Nucleus accumbens (tissue), 56 donors: ENCODE data around the gene AGPAT2.
"Not testable (repeated sequence)": the region's sequence is repeated elsewhere in the genome, so short reads cannot be mapped to it uniquely, and the experiment has no call there.

ENCODE experiments used
- DNase-seq, 56 donors: peaks; one replicate each; lab custom pipeline; 2025; lab: John Stamatoyannopoulos, UW

The AGPAT2 gene

GRCh38 chr9:136705564-136705963 lies 18.3 kb upstream of the AGPAT2 start:
- no peak for DNase-seq

DNA sequence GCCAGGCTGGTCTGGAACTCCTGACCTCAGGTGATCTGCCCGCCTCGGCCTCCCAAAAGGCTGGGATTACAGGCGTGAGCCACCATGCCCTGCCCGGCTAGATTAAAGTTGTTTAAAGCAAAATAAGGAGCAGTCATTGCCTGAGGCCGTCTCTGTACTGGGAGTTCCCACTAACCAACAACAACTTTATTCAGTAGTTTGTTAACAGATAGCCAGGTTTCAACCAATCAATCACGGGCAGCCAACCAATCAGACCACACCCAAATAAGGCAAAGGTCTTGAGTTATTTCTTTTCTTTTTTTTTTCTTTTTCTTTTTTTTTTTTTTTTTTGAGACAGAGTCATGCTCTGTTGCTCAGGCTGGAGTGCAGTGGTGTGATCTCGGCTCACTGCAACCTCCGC lies 17.5 kb upstream of the AGPAT2 start:
- not testable (repeated sequence) for DNase-seq

- no peak for DNase-seq
Measured at GRCh38 chr9:136703276-136703860, 16.1 kb upstream of the AGPAT2 start.

- no peak for DNase-seq
Measured at GRCh38 chr9:136701668-136702053, 14.4 kb upstream of the AGPAT2 start.

DNA sequence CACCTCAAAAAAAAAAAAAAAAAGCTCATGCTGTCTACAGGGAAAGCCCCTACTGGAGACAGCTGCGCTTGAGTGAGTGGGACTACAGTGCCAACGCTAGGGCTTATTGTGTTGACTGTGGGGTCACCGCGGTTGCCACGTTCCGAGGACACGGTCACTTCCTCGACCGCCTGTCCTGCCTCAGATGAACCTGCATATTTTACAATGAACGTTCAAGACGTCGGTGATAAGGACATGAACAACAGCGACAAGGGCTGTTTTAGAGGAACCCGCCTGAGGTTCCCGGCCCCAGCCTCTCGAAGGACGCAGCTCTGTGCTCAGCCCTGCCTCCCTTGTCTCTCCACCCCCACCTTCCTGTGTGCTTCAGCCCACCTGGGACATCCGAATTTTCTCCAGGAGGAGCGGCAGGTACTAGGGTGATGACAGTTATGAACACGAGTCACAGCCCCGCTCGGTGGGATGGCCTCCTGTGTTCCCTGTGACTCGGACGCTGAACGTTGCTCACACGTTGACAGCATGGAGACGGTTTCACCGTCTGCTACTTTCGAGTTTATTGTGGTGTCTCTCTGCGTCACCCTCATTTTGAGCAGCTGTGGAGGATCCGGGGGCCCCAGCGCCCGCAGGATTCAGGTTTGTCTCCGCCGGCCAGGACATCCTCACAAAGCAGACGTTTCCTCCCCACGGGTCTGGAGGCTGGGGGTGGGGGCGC lies 13.9 kb upstream of the AGPAT2 start:
- no peak for DNase-seq

DNA sequence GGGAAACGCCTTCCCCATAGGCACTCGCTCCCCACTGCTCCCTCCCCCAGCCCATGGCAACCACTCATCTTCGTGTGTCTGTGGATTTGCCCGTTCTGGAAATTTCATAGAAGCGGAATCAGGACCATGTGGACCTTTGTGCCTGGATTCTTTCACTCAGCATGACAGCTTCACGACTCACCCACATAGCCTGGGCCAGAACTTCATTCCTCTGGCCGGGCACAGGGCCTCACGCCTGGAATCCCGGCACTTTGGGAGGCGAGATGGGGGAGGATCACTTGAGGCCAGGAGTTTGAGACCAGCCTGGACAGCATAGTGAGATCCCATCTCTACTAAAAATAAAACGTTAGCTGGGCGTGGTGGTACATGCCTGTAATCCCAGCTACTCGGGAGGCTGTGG lies 13.0 kb upstream of the AGPAT2 start:
- DNase-seq = no peak

DNA sequence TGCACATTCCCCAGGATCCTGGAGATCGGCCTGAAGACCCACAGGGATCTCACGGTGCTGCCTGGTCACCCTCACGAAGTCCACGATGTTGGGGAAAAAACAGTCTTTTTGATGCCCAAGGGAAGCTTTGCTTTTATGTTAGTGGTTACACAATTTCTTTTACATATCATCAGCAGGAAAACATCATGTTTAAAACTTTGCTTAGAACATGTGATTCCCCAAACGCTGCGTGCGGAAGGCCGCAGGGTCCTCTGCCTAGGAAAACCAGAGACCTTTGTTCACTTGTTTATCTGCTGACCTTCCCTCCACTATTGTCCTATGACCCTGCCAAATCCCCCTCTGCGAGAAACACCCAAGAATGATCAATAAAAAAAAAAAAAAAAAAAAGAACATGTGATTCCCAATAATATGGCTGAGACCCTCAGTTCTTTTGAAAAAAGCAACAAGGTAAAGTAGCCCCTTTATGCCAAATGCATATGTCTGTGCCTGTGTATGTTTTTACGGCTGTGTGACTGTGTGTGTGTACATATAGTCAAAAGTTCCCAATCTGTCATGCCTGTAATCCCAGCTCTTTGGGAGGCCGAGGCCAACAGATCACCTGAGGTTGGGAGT lies 11.5 kb upstream of the AGPAT2 start:
- DNase-seq = no peak

GRCh38 chr9:136697821-136698526 lies 10.7 kb upstream of the AGPAT2 start:
- DNase-seq = no peak

DNA sequence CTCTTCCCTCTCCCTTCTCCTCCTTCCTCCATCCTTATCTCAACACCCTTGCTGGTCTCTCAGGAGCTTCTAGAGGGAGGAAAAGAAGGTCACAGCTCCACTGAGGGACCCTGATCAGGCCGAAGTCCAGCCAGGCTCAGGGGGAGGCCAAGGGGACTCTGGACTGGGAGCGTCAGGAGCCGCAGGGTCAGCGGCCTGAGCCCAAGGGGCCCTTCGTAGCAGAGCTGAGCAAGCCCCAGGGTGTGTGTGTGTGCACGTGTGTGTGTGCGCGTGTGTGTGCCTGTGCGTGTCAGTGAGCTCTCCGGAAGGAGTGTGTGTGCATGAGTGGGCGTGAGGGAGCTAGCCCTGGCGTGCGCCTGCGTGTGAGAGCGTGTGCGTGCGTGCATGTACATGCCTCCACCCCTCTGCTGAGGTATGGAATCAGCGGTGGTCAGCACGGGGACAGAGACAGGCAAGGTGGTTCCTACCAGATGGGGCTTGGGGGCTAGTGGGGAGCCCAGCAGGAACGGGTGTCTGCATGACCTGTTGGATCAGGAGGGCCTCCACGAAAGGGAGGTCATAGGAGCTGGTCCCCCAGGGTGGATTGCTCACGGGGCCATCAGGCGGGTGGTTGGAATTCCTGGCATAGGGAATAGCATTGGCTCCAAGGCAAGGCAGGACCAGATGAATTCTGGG lies 10.0 kb upstream of the AGPAT2 start:
- no peak for DNase-seq

DNA sequence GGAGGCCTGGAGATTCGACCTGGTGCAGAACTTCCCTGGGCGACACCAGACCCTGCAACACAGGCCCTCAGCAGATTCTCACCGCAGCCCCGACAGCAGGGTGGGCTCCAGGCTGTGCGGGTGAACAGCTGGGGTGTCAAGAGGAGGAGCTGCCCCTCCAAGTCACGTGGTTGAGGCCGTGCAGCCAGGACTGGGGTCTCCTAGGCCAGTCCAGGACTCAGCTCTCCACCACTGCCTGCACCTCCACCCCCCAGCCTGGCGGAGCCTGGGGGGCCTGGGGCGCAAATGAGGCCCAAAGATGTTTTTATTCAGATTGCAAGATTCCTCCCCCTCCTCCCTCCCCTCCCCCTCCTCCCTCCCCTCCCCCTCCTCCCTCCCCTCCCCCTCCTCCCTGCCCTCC lies 9.2 kb upstream of the AGPAT2 start:
- DNase-seq = no peak

DNA sequence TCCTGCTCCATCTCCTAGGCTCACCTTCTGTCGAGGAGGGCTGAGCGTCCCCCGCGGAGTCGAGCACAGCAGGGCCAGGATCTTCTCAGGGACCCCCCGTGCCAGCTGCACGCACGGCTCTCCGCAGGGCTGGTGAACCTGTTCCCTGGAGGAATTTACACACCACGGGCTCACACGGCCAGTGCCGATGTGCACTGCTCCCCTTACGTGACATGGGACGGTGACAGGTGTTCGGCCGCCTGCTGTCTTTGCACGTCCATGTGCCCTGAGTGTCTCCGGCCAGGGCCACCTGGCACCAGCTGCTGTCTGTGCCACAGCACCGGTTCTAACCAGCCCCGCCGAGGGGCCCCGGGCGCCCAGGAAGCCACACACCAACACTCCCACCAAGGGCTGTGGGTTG lies 8.7 kb upstream of the AGPAT2 start:
- DNase-seq = no peak

- no peak for DNase-seq
Measured at GRCh38 chr9:136695435-136695895, 8.2 kb upstream of the AGPAT2 start.

- DNase-seq = no peak
Measured at GRCh38 chr9:136694872-136695247, 7.6 kb upstream of the AGPAT2 start.

DNA sequence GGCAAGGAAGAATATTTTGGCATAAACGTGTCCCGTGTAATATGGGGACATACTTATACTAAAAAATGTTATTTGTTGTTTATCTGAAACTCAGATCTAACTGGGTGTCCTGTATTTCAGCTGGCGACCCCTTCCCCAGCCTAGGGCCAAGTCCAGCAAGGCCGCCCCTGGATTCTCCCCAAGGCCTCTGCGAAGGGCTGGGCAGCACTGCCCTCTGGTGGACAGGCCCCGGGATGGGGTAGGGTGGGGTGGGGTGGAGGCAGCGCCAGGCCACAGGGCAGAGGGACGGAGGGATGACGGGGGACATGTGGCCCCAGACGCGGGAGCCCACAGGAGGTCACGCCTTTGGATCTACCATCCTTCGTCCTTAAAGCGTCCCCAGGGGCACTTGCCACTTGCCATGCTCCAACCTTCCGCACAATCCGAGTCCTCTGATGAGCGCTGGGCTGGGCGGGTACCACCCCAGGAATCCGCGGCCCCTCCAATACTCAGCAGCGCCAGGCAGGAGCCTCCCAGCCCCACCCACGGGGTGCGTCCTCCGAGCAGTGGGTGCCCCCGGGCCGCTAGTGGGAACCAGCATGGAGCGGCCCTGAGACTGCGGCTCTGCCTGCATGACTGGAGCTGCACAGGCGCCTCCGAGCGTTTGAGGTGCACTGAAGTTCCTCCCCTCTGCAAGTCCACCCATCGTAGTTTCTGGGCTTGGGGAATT lies 7.1 kb upstream of the AGPAT2 start:
- peak in 2 of 56 donors; percentile 8 to 47 for DNase-seq

GRCh38 chr9:136693490-136694162 lies 6.4 kb upstream of the AGPAT2 start:
- peak in 2 of 56 donors; percentile 10 to 31 for DNase-seq

- no peak for DNase-seq
Measured at GRCh38 chr9:136693135-136693489, 5.9 kb upstream of the AGPAT2 start.

- no peak for DNase-seq
Measured at GRCh38 chr9:136692185-136693134, 5.2 kb upstream of the AGPAT2 start.
